ENCODE results near the gene TENT5C.

GRCh38 chr1:117639741-117640140 lies 33.9 kb downstream of the TENT5C start:
- no peak for TF ChIP-seq POLR2A (IDR thresholded peaks at IDR 0.05; ENCODE audit: borderline replicate concordance, extremely low read depth, insufficient read depth, insufficient read length)
- TF ChIP-seq EZH2 (IDR thresholded peaks at IDR 0.05): no peak
- no peak for TF ChIP-seq RAD21 (IDR thresholded peaks at IDR 0.05; ENCODE audit: low read depth)
- no peak for TF ChIP-seq CTCF (IDR thresholded peaks at IDR 0.05 in 2 of 3, conservative IDR thresholded peaks at IDR 0.05 in 1 of 3; ENCODE audit: borderline replicate concordance in 1 of 3, insufficient read depth in 1 of 3, low read depth in 2 of 3, low read length in 2 of 3)
- no peak for TF ChIP-seq ATF3 (IDR thresholded peaks at IDR 0.05)
- no peak for TF ChIP-seq FOSL1 (IDR thresholded peaks at IDR 0.05; ENCODE audit: low read depth)
- TF ChIP-seq SIN3A (IDR thresholded peaks at IDR 0.05; ENCODE audit: low read depth): no peak
- no peak for TF ChIP-seq SRF (IDR thresholded peaks at IDR 0.05; ENCODE audit: low read depth)
- TF ChIP-seq CEBPB (IDR thresholded peaks at IDR 0.05; ENCODE audit: low read depth): no peak
- TF ChIP-seq POLR2AphosphoS5 (IDR thresholded peaks at IDR 0.05; ENCODE audit: low read depth, low read length): no peak
